Stimulated activated CD4-positive, alpha-beta T cell treated with anti-CD3 and anti-CD28 coated beads, Interleukin-15, amount 100 ng/mL, for 1 hour (primary cell): Measurements from ENCODE around the gene LMNTD1.
"Not testable (repeated sequence)": the region's sequence is repeated elsewhere in the genome, so short reads cannot be mapped to it uniquely, and the experiment has no call there.

ENCODE experiments used
- DNase-seq, 2 donors: peaks; one replicate each; pipeline ENCODE4 v3.0.0-alpha.2; 2020; ENCODE audit warnings: low read depth in 1 of 2, low spot score in 1 of 2

The LMNTD1 gene

DNA sequence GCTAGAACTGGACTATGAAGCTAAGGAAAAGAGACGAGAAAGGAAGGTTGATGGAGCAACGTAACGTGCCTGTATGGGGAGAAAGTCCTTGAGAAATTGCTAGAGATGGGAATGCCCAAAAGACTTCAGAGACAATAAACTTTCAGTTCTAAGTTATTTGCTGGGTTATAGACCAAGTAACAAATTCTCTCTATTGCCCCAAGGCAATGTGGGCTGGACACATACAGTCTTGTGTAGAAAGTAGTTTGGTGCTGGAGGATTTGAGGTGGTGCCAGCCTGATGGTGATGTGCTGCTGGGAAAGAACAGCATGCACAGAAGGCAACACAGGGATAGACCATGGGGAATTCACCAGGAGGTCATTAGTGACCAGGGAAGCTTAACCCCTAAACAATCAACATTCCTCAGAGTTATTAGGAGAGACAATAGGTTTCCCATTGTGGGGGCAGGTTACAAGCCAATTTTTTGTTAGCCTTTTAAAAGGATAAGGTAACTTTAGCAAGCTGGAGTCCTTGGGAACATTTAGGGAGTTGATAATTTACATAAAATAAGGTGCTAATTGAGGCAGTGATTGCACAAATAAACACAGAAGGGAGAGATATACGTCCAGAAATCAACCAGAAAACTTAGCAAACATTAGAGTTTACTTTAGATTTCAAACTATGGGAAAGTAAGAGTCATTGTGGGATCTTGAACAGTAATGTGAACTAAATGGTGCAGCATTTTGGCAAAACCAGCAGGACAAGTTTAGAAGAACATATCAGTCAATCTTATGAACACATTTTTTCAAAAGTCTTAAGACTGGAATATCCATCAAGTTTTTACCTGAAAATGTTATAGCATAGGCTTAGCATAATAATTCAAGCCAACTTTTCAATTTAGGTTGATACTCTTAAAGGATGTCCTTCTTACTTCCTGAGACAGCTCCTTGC, 61.4 kb downstream of the LMNTD1 start:
- no peak for DNase-seq

DNA sequence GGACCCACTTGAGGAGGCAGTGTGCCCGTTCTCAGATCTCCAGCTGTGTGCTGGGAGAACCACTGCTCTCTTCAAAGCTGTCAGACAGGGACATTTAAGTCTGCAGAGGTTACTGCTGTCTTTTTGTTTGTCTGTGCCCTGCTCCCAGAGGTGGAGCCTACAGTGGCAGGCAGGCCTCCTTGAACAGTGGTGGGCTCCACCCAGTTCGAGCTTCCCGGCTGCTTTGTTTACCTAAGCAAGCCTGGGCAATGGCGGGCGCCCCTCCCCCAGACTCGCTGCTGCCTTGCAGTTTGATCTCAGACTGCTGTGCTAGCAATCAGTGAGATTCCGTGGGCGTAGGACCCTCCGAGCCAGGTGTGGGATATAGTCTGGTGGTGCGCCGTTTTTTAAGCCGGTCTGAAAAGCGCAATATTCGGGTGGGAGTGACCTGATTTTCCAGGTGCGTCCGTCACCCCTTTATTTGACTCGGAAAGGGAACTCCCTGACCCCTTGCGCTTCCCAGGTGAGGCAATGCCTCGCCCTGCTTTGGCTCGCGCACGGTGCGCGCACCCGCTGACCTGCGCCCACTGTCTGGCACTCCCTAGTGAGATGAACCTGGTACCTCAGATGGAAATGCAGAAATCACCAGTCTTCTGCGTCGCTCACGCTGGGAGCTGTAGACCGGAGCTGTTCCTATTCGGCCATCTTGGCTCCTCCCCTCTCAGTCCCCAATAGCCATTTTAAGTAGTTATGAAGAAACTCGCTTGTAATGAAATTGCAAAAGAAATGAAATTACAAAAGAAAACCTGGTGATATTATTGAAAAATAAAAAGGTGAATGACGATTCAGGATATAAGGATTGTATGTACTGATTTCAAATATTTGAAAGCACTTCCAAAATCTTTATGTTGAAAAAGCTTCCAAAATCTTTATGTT, 63.9 kb downstream of the LMNTD1 start:
- not testable (repeated sequence) for DNase-seq

DNA sequence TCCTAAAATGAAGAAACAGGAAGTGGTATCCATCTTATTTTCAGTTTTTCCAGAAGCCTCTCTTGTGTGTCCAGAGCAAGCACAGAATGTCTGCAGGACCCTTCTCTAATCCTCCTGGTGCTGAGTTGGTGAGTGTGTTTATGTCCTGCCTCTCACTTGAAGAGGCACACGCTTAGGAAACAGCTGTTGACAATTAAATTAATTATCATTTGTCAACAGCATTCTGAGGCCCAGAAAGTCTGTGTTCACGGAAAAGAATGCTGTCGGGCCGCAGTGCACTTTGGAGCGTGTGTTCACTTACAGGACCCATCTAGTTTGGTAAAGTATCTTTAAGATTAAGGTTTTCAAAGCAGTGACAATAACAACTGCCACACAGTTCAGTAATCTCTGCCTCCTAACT, 70.5 kb downstream of the LMNTD1 start:
- DNase-seq, result no peak

DNA sequence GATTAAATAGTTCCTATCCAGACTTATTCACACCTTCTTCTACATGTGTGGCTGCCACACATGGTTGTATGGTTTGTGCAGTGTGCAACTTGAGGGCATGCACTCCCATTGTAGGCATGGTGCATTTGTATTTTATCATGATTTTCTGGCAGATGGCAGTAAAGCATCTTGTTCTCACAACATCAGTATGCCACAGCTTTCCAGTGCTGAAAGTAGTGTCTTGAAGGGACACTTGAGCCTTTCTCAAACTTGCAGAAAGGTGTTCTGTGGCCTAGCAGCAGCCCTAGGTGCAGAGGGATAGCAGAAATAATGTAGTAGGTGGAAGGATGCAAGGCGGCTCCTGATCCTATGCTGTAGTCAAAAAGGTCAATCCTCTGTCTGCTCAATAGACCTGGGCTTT, 72.9 kb downstream of the LMNTD1 start:
- no peak for DNase-seq

DNA sequence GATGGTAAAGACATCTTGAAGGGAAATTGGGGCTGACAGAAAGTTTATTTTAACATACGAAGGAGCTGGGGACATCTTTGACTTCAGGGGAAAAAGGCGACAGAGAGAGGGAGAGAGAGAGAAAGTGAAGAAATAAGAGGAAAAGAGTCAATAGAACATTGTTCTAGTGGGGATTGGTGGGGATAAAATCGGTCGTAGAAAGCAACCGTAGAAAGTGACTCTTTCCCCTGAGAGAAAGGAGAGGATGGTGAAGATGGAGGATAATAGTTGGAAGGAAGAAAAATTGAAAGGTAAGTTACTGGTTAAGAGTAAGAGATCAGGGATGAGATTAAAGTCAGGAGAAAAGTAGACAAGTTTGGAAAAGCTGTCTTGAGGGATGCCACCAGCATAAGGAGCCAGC, 75.9 kb downstream of the LMNTD1 start:
- no peak for DNase-seq

DNA sequence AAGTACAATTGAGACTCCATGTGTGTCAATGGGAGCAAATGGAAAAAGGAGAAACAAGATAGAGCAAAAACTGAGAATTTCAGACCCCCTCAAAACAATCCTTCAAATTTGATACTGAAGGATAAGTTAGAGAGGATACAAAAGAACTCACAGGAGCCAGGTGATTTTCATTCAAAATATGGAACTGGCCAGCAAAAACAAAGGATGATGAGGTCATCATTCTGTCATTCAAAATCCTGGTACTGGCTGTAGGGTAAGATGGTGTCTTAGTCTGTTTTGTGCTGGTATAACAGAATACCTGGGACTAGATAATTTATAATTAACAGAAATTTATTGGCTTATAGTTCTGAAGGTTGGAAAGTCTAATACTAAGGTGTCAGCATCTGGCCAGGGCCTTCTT, 80.6 kb downstream of the LMNTD1 start:
- DNase-seq, result no peak

DNA sequence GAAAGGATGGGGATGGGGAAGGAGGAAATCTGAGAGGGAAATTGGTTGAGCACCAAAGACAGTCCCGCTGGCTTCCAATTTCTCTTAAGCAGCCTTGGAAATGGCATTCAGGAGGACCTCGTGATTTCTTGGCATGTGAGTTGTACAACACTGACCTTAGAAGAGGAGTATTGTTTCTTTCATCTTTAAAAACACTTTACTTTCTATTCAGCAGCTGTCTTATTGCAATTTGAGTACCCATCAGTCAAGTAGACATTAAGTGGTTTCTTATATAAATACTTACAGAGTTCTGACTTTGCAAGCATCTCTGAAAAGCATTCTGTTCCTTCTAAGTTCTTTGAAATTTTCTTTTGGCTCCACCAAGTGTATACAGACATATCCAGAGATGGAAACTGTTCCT, 83.2 kb downstream of the LMNTD1 start:
- no peak for DNase-seq

DNA sequence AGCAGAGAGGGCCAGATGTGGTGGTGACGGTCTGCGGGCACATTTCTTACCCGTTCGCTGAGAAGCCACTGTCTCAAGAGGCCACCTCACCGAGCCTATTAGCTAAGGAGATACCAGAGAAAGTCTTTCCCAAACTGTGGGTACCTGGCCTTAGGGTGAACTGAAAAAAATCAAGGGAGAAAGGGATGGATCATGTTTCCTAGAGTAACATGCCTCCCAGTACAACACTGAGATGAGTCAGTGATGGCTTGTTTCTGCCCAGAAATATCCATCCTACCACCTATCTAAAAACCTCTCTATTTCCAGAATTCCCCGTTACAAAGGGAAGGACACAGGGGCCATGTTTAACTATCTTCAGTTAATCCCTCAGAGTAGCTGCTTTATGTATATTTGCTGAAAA, 83.7 kb downstream of the LMNTD1 start:
- DNase-seq, result no peak

DNA sequence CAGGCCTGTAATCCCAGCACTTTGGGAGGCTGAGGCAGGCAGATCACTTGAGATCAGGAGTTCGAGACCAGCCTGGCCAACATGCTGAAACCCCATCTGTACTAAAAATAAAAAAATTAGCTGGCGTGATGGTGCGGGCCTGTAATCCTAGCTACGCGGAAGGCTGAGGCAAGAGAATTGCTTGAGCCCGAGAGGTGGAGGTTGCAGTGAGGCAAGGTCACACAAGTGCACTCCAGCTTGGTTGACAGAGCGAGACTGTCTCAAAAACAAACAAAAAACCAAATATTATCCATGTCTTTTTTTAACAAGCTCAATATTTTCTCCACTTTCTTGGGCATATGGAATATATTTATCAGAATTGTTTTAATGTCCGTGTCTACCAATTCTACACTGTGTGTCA, 89.6 kb downstream of the LMNTD1 start:
- DNase-seq, result no peak

DNA sequence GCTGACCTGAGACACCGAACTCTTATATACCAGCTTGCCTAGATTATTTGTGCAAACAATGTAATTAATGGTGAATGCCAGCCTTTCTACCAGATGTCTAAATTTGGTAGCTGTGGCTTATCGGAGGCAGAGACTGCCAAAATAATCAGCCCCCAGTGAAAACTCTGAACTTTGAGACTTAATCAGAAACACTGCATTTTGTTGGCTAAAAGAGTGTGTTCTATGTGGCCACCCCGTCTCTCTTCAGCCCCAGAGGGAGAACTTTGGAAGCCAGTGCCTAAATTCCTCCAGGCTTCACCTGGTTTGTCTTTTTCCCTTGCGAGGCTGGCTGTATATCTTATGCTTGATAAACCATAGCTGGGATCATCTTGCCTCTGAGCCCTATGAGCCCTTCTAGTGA, 90.1 kb downstream of the LMNTD1 start:
- DNase-seq, result no peak

DNA sequence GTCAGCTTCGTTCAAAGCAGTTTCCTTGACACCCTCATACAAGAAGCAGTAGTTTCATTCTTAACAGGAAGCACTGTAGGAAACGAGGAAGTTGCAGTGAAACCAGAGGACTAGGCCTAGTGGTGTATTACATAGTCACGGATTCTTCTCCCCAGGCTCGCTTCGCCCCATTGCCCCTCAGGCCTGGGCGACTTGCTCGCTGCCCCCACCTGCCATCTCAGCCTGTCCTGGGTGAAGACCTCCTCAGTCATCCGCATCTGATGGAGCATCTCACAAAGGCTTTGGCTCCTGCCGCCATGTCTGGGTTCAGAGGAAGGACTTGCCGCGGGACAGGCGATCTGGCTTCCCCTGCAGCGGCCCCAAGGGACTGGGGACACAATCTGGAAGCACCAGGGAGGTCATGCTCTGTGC, 93.5 kb downstream of the LMNTD1 start:
- DNase-seq, result no peak

DNA sequence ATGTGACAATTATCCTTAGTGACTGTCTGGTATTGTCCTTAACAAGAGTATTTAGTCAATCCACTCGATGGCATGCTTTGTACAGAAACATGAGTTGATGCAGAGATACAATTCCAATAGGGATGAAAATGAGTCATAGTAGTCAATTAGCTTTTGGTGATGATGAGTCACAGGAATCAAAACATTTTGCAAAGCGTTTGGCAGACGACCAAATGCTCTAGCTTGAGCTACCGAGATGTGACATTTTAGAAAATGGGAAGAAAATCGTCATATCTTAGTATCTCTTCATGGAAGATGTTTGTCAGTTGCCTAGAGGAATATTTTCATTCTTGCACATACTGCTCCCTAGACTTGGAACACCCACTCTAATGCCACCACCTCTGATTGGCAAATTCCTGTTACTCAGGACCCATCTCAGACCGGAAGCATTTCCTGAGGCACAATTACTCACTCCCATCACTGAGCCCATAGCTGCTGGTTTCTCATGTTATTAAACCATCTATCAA, 95.0 kb downstream of the LMNTD1 start:
- no peak for DNase-seq

DNA sequence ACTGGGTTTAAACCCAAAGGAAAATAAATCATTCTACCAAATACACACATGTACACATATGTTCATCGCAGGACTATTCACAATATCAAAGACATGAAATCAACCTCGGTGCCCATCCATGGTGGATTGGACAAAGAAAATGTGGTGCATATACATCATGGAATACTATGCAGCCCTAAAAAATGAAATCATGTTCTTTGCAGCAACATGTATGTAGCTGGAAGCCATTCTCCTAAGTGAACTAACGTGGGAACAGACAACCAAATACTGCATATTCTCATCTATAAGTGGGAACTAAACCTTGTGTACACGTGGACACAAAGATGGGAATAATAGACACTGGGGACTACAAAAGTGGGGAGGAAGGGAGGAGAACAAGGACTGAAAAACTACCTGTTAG, 96.6 kb downstream of the LMNTD1 start:
- no peak for DNase-seq

DNA sequence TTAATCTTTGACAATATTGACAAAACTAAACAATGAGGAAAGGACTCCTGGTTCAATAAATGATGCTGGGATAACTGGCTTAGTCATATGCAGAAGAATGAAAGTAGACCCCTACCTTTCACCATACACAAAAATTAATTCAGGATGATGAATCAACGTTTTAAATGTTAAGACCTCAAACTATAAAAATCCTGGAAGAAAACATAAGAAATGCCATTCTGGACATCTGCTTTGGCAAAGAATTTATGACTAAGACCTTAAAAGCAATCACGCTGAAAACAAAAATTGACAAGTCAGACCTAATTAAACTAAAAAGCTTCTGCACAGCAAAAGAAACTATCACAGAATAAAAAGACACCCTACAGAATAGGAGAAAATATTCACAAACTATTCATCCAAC, 97.4 kb downstream of the LMNTD1 start:
- DNase-seq, result no peak

DNA sequence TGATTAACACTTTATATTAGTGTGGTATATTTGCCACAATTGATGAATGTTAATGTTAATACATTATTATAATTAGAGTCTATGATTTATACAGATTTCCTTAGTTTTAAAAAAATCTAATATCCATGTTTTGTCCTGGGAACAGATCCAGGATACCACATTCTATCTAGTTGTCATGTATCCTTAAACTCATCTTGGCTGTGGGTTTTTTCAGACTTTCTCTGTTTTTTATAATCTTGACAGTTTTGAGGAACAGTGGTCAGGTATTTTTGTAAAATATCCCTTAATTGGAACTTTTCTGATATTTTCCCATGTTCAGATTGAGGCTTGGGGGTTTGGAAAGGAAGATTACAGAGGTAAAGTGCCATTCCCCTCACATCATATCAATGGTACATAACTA, 104.1 kb downstream of the LMNTD1 start:
- DNase-seq, result no peak

DNA sequence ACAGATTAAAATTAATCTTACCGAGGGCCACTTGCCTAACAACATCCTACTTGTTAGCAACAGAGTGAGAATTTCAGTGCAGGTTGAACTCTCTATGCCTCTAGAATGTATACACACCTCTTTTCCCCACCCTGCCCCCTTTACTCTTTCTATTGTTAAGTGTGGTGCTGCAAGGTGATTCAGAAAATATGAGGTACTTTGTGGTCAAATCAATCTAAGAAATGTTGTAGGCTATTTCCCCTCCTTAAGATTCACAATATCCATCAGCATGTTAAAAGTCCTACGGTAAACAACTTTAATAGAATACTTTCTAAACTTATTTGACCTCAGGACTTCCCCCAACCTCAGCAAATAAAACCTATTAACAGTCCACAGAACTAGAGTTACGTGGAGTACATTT, 106.0 kb downstream of the LMNTD1 start:
- DNase-seq, result no peak

DNA sequence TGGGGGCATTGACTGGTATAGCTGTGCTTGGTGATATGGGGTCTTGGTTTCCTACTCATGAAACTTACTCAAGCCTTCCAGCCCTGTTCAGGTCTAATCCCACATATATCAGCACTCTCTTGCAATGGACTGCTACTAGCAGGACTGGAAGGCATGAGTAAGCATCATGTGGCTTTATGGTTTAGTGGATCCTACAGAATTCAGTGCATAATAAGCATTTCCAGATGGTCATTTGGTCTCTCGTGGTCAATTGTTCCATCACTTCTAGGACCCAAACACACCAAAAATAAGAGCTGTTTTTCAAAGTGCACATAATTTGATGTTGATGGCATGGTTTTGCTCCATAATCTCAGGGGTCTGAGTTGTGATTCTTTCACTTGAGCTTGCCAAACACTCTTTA, 114.4 kb downstream of the LMNTD1 start:
- no peak for DNase-seq

DNA sequence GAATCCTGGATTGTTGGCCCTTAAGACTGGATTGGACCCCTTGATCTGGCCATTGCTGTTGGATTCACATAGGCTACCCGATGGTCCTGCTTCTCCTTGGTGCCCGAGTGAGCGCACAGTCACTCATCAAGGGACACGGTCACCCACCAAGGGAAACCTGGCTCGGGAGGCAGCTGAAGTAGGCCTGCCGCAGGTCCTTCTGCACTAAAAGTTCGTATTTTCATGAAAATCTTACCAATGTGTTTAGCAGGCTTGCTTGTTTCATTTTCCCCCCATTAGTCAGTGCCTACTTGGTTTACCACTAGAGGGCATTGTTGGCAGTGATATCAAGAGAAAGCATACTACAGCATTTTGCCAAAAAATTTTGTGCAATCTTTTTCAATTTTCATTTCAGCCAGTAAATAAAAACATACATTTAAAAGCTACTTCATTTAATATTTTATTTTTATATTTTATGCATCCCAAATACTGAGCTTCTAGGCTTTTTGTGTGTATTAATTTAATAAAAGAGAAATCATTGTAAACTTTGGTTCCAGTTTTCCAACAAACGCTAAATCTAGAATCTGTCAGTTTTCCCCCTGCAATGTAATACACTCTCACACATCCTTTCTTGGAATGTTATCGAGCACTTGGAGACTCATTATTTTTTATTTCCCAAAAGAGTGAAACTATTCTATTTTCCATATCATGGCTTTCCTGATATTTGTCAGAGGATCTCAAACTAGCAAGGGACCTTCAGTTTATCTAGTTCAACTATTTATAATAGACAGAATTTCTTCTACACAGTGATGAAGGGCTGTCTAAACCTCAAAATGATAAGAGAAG, 116.7 kb downstream of the LMNTD1 start:
- no peak for DNase-seq

DNA sequence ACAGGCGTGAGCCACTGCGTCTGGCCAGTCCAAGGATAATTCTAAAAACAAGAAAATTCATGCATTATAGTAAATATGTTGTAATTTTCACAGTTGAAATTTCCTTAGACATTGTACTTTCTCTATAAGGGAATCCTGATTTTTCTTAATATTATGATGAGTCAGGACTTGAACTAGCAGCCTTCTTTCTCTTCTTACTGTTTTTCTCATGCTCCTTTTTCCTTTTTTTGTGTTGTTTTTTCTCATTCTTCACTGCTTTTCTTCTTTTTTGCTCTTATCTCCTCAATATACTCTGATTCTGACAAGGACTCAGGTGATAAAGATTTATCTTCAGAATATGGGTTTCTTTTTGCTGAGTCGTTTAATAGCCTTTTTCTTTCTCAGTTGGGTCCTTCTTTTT, 117.7 kb downstream of the LMNTD1 start:
- no peak for DNase-seq

DNA sequence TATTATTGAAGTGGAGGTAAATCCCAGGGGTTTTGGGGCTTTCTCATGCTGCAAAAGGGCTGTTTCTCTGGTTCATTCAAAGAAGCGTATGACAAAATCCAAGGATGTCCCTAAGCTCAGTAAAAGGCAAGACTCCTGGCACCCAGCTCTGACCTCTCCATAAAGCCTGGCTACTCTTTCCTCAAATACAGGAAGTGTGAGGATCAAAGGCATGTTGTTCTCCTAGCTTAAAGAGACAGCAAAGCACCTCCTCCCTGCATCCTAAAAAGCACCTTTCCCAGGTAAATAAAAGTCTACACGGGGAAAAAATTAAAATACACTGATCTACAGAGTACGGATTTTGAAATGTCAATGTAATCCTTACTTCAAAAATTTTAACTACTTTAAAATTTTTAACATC, 118.6 kb downstream of the LMNTD1 start:
- no peak for DNase-seq
